ENCODE results near the gene IL17REL. TPM values are rescaled to one million over a fixed set of nuclear protein-coding genes. Genes with fewer than 3 reads are reported as not detected.

IL17REL gene
- total RNA-seq, 4 donors from 2014 or later: not detected

DNA sequence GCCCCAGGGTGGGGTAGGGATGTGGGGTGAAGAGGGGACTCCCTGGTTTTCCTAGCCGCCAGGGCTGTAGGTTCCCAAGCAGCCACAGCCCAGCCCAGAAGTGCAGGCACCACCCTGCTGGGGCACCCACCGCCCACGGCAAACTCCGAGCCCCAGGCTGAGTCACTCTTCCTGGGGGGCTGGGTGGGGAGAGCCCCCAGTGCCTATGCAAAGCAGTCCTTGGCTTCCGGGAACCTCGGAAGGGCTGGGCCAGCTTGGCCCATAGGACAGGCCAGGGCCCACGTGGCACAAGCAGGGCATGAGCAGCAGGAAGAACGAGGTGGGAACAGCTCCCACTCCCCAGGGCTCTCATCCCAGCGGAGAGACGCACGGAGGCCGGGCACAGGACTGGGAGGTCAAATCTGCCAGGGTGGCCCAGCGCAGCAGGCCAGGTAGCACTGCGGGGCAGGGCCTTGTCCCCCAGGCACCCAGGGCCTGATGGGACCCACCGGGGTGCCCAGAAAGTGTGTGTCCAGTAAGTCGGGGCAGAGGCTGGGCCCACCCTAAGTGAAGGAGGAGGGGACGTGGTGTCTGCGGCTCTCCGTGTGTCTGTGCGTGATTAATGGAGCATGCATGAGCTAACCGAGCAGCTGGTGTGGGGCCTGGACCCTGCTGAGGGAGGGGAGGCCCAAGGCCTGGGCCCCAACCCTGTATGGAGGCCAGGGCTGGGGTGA is 4.6 kb upstream of the IL17REL start:
- TF ChIP-seq, protein P1, sequence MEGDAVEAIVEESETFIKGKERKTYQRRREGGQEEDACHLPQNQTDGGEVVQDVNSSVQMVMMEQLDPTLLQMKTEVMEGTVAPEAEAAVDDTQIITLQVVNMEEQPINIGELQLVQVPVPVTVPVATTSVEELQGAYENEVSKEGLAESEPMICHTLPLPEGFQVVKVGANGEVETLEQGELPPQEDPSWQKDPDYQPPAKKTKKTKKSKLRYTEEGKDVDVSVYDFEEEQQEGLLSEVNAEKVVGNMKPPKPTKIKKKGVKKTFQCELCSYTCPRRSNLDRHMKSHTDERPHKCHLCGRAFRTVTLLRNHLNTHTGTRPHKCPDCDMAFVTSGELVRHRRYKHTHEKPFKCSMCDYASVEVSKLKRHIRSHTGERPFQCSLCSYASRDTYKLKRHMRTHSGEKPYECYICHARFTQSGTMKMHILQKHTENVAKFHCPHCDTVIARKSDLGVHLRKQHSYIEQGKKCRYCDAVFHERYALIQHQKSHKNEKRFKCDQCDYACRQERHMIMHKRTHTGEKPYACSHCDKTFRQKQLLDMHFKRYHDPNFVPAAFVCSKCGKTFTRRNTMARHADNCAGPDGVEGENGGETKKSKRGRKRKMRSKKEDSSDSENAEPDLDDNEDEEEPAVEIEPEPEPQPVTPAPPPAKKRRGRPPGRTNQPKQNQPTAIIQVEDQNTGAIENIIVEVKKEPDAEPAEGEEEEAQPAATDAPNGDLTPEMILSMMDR (IDR thresholded peaks at IDR 0.05; ENCODE audit: low read depth): no peak

GRCh38 chr22:50016308-50016987 is 3.9 kb upstream of the IL17REL start:
- TF ChIP-seq, protein P1 (IDR thresholded peaks at IDR 0.05; ENCODE audit: low read depth): no peak

- TF ChIP-seq, protein P1 (IDR thresholded peaks at IDR 0.05; ENCODE audit: low read depth): no peak
These were observed 3.1 kb upstream of the IL17REL start for GRCh38 chr22:50015451-50016307.

GRCh38 chr22:50014655-50015401 is 2.3 kb upstream of the IL17REL start:
- TF ChIP-seq, protein P1 (IDR thresholded peaks at IDR 0.05; ENCODE audit: low read depth): no peak

DNA sequence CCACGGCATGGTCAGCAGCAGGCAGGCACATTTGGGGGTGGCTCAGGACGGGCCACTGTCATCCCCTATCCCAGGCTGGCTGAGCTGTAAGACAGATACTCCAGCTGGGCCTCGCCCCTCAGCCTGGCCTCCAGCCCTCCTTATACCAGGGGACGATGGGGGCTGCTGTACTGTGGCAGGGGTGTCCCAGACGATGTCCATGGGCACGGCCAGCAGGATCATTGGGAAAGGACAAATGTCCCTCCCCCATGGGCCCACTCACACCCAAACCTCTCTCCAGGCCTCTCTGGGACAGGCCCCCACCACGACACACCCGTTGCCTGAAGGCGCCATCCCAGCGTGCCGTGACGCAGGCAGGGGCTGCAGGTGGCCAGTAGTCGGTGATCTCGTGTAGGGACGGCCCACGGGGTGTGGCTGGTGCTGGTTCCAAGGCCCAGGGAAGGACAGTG is 1.5 kb upstream of the IL17REL start:
- TF ChIP-seq, protein P1 (IDR thresholded peaks at IDR 0.05; ENCODE audit: low read depth): no peak

GRCh38 chr22:50011447-50012210 is 936 bp downstream of the IL17REL start:
- TF ChIP-seq, protein P1 (IDR thresholded peaks at IDR 0.05; ENCODE audit: low read depth): no peak
